Non-pigmented ciliary epithelial cell (primary cell): ENCODE measurements around the gene ANKS1B.

Experiments used
- DNase-seq: peaks from one replicate; pipeline ENCODE4 v3.0.0-alpha.2; 2010; ENCODE audit warnings: low read depth

ANKS1B gene

DNA sequence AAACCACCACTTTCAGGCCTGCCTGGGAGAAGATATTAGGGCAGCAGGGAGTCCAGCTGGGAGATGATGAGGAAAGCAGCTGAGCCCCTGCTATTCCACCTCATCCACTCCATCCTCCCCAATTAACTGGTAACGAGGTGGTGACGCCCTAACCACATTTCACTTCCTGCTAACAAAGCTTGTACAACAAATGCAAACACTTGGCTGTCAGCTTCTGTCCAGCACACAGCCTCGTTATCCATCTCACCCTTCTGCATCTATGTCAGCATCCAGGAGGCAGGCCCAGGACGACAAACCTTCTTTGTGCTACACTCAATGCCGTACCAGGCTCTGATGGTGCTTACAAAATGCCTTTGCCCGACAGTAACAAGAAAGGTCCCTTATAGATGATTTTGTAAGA is 1114.2 kb downstream of the ANKS1B start:
- no peak for DNase-seq

DNA sequence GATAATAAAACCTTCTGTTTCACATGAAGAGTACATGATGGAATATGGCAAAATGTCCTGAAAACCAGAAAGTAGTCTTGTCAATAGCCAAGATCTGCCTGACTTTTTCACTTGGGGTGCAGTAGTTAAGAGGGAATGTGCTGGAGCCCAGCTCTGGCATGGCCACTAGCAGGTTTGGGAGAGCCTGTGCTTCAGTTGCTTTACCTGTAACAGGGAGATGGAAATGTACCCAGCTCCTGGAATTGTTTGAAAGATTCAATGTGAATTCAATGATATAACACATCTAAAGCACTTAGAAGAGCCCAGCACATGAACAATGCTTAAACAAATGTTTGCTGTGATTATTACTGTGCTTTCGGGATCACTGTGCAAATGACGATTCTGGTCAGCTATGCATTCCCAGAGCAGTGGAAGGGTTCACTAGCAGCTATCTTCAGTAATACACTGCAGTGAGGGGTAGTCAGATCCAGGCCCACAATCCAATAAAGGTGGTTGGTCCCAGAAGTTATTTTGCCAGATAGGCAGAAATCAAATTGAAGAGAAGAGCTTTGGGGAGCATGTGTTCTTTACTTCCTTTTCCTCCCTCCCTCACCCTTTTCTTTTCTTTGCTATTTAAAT is 1114.7 kb downstream of the ANKS1B start:
- no peak for DNase-seq

DNA sequence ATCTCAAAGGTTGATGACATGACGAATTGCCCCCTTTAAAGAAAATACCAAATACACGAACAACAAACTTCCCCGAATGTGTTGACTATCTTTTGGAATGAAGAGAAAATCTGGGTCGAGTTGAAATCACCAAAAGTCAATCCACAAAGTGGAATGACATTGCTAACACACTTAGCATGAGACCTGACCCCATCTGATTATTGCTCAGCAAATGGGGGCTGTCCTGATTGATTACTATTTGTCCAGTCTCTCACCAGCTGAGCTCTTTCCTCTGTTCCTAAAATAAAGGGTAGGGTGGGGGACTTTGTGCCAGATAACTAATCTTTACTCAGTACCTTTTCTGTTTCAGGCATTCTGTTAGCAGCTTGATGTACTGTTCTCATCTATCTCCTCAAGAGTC is 1116.2 kb downstream of the ANKS1B start:
- DNase-seq: no peak

DNA sequence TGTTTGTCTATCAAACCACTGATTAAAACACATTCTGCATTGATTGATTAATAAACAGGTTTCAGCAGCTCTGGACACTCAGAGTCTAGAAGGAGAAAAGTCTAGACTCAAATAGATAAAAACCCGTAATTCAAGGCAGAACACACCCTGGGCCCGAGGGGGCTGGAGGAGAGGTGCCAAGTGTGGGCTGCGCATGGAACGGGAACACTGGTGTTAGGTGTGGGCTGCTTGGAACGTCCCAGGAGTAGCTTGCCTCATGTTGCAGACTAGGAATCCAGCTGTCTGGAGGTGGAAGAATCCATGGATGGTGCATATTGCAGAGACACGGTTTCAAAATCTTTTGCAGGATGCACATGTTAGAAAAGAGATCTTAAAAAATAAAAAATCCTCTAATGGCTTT is 1116.7 kb downstream of the ANKS1B start:
- DNase-seq: no peak

DNA sequence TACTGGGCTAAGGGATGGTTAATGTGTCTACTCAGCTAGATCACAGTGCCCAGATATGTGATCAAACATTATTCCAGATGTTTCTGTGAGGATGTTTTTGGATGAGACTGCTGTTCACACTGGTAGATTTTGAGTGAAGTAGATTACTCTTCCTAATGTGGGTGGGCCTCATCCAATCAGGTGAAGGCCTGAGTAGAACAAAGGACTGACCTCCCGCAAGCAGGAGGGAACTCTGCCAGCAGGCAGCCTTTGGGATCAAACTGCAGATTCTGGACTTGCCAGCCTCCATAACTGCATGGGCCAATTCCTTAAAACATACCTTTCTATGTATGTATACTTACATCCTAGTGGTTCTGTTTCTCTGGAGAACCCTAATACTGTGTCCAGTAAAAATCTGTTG is 1120.4 kb downstream of the ANKS1B start:
- no peak for DNase-seq

DNA sequence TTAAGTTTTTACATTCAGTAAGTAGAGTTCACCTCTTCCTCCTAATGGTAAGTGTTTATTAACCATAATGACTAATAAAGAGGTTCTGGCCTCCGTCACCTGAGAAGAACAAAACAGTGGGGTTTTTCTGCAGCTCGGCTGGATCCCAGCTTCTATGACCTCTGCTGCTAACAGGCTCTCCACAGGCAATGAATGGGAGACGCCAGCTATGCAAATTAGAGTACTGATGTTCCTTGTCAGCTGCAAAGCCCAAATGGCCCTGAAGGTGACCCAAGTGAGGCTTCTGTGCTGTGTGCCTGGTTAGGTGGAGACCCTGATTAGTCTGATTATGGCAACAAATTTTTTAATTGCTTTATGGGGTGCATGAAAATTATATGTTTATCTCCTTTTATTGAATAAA is 1121.6 kb downstream of the ANKS1B start:
- no peak for DNase-seq

DNA sequence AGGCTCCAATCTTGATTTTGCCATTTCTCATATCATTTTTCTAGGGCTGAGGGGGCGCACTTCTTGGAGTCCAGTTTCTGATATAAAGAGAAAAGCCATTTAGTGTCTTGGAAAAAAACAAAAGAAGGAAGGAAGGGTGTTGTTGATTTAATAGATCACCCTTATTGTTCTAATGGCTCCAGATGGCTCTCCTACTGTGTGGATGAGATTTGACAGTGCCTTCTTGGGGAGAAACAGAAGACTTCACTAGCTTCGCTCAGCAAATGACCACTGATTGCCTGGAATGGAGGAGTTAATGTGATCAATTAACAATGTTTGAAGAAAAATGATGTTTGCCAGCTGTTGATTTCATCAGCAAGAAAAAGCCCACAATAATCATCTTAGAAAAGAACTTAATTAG is 1123.5 kb downstream of the ANKS1B start:
- DNase-seq: no peak

DNA sequence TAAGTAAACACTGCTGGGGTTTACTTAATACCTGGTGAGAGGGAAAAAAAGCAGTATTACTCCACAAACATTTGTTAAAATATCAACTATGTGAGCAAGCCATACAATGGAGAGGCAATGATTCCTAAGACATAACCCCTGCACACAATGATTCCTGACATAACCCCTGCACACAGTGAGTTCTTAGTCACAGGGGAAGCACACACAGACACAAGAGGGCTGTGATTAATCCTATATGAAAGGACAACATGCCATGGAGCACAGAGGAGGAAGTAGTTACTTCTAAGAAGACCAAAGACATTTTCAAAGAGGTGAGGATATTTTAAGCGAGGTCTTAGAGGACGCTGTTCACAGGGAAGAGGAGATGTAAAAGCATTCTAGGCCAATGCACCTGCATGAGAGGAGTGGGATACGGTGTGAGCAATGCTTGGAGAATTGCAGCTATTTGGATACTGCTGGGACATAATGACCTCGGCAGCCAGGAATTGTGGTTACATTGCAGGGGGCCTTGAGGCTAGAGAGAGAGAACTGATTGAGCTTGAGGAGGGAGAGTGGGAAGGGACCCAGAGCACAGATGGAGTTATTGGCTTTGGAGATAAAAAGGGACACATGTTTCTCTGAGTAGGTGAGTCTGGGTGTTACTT is 1127.7 kb downstream of the ANKS1B start:
- DNase-seq: peak; percentile 35

DNA sequence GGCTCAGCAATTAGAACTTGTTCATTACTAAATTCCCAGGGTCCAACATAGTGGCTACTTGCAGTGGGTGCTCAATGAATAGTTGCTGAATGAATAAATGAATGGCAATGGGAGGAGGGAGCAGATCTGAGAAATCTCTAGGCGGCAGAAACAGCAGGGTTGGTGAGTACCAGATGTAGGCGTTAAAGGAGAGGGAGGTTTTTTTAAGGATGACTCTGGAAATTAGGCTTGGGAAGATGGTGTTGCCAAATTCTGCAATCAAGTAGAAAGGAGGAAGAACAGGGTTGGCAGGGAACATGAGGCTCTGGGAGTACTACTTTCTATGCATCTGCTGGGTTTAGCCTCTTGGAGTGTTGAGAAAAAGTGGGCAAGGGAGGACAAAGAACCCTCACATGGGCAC is 1132.6 kb downstream of the ANKS1B start:
- no peak for DNase-seq

DNA sequence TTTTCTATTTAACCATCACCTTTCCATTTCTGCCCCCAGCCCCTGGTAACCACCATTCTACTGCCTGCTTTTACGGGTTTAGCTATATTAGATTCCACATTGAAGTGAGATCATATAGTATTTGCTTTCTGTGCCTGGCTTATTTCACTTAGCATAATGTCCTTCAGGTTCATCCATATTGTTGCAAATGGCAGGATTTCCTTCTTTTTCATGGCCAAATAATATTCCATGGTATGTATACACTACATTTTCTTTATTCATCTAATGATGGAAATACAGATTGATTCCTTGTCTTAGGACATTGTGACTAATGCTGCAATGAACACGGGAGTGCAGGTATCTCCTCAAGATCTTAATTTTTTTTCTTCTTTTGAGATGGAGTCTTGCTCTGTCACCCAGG is 1137.5 kb downstream of the ANKS1B start:
- DNase-seq: no peak

DNA sequence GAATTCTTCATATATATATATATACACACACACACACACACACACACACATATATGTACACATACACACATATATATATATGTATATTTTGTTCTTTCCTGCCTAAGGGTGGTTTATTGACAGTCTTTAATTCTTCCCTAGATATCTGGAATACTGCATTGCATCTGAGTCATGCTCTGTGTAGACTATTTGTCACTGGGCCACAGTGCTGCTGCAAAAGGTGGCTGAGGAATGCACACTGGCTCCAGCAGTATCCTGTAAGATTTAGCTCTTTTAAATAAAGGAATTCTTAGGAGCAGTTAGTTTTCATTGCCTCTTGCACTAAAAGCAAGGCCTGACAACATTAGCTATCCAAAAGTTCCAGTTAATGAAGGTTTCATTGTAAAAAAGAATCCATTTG is 1138.8 kb downstream of the ANKS1B start:
- no peak for DNase-seq

DNA sequence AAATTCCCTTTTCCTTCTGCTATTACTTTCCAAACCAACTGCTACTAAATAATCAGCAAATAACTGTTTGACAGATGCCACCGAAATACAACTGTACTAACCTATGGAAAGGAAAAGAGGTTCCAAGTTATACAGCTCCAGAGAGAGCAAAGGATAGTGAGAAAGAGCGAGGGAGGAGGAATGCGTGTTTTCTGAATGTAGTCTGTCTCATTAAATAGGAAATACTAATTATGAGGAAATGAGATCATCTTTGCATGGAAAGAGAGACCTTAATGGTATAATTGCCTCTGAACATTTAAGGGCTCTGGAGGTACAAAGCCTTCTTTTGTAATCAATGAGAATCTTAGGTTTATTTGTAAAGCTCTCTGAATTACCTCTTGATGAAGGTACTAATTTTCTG is 1144.4 kb downstream of the ANKS1B start:
- no peak for DNase-seq

DNA sequence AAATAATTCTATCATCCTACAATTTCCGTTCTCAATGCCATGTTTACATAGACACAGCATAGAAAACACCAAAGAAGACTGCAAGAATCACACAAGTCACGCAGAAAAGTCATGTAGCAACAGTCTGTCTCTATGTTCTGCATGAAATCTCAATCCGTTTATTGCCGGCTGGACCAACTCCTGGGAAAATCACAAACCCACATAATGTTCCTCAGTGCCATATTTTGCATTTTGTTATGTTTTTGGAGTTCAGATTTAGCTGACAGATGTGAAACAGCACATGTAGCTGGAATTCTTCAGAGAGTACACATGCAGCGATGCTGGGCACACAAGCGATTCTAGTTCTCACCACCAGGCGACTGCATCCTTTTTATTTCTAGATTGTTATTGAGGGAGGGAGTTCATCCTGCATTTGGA is 1146.5 kb downstream of the ANKS1B start:
- no peak for DNase-seq

DNA sequence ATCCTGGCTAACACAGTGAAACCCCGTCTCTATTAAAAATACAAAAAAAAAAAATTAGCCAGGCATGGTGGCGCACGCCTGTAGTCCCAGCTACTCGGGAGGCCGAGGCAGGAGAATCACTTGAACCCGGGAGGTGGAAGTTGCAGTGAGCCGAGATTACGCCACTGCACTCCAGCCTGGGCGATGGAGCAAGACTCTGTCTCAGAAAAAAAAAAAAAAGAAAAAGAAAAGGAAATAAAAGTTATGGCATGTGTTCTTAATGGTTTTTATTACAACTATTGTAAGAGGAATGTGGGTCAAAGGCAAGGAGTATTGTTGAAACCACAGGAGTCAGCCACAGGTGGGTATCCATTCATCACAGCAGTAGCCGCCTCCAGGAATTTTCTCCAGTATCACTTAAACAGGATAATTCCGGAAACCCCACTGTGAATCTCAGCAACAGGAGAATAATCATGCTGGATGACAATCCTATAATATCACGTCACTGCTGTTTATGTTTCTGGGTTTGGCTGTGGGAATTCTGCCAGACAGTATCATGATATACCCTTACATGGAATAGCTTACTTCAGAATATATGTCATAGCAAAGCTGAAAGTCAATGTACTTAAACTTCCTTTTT is 1147.5 kb downstream of the ANKS1B start:
- DNase-seq: peak; percentile 81

DNA sequence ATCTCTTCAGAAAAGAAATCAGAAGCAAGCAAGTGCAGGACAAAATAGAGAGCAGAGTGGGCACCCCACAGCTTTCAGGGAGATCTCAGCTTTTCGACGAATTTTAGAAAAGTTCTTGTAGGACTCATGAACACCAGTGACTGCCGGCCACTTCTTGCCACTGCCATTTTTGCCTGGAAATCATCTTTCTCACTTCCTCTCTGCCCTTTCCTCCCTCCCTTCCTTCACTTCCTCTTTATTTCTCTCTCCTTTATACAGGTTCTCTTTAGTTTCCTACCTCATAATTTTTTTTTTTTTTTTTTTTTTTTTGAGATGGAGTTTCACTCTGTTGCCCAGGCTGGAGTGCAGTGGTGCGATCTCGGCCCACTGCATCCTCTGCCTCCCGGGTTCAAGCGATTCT is 1154.1 kb downstream of the ANKS1B start:
- no peak for DNase-seq

DNA sequence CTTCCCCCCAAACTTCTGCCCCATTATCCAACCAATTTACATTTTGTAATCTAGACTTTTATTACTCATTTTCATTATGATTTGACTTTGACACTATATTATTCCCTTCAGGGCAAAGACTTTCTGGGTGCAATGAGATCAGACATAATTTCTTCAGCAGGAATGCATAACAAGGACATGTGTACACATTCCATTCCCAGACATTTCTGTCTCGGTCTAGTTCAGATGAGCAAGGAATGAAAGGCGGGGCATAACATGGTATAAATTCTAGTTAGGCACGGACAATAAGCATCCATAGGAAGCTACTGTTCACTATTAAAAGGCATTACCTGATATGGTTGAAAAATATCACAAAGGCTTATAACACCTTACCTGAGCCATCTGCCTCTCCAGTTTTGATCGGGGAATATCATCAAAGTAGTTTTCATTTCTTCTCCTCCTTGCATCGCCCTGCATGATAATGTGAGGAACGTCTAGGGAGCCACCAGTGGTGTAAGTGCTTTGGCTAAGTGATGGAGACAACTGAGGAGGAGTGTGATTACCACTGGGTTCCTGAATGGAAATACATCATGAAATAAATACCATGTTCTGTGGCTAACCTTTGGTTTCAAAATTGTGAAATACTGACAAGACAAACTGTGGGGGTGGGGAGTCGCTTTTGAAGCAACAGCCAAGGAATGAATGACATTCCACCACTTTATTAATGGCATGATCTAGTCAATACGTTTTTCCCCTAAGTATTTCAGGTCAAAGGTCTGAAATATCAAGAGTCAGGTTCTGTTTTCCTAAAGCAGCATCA is 1155.7 kb downstream of the ANKS1B start:
- no peak for DNase-seq

DNA sequence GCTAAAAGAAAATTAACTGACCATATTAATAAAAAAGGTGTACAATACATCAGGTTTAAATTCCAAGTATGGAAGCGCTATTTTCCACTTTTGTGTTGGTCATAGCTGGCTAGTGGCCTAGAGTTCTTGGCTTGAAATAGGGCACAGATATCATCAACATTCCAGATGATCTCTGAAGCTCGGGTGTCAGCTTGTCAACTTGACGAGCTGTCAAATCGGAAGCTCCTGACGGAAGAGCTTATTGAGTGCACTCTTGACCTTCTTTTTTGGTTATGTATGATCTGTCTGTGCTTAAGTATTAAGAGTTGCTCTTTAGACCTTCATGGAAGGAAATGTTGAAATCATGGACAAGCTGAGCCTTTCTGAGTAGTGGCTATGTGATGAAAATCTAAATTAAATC is 1161.7 kb downstream of the ANKS1B start:
- no peak for DNase-seq

DNA sequence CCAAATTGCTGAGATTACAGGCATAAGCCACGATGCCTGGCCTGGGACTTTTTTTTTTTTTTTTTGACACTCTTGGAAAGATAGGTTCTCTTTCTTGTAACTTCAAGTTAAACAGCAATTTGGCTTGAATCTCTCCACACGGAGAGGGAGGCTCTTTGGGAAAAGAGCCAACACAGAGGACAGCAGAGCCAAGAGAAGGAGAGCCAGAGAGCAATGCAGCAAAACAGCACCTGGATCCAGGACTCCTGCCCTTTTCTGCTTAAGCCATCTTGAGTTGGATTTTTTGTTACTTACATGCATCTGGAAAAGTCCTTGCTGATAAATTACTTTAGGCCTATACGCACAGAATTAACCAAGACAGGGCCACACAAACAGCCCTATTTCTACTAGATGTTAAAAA is 1162.9 kb downstream of the ANKS1B start:
- DNase-seq: no peak

DNA sequence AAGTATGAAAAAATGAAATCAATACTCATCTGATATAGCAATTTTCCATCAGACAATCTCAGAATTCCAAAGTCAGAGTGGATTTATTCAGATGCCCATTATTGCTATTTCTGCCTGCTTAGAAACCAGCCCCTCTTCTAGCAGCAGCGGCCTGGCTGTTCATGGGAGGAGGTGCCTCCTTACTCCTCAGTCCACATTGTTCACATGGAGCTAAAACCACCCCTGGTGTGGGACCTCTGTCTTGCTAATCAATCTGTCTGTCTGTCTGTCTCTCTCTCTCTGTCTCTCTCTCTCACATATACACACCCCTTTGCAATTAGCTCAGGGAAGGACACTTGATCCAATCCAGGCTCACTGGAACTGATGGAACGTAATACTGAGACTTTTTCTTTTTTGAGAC is 1163.5 kb downstream of the ANKS1B start:
- DNase-seq: no peak

DNA sequence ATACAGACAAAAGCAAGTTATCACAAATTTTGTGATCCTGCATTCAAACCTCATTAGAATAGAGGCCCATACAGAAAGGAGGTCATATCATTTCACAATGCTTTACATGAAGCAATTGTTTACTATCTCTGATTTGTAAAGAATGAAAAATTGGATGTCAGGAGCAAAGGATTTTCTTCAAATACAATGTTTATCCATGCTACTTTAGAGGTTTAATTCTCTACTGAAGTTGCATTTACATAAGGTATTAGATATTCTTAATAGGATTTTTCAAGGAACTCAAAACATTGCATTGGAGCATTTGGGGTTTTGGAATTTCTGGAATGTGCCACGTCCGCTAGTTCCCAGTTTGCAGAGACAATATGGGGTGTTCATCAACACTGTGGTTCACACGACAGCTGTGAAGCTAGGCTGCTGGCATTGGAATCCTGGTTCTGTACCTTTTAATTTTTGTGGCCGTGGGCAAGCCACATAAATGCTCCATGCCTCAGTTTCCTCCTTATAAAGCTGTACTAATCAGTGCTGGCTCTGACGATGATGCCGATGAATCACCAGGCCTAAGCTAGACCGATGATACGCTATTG is 1164.8 kb downstream of the ANKS1B start:
- DNase-seq: no peak

DNA sequence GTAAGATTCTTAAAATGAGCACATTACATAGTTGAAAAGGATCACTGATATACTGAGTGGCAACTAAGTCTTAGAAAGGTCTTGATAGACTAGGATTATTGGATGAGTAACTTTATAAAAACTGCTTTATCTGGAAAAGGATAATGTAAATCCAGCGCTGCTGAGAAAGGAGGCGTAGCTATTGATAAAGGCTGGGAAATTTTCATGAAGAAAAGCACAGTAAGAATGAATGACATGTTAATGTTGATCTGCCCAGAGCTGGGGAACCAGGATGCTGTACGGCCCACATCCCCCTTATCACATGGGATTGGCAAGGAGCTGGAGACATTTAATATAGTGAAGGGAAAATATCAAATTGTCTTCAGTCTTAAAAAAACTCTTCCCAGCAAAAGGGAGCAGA is 1165.7 kb downstream of the ANKS1B start:
- DNase-seq: no peak

DNA sequence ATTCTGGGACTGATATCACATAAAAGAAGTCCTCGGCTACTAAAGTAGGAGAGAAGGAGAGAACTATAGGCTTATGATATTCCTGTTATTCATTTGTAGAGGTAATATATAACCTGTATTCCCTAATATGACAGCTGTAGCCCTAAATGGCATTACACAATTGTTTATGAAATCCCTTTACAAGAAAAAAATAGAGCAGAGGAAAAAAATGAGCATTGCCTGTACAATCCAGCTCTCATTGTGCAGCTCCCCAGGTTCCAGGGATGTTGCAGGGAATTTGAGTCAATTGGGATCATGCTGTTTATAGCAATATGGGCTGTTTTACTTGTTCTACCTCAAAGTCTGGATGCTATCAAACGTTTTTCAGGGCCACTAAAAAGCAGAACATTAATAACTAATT is 1166.5 kb downstream of the ANKS1B start:
- DNase-seq: no peak

DNA sequence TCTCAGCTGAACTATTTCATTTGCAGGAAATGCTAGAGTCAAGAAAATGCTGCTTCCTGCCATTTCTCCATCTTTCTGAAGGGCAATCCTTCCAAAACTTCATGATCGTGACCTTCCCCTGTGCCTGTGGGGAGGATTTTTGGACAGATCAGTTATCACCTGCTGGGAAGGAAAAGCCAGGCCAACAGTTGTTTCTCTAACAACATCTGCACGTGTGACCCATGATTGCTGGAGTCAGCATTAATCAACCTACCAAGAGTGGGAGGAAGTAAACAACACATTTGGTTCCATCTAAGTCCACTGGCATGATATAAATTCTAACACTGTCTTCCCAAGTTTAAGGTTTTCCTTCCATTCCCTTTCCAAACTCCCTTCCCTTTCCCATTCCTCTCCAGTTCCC is 1167.0 kb downstream of the ANKS1B start:
- no peak for DNase-seq
